Measurements from ENCODE around the gene TPX2.
A peak's percentile ranks its signal among the peaks of the same experiment; 100 is the strongest.

Gene TPX2

DNA sequence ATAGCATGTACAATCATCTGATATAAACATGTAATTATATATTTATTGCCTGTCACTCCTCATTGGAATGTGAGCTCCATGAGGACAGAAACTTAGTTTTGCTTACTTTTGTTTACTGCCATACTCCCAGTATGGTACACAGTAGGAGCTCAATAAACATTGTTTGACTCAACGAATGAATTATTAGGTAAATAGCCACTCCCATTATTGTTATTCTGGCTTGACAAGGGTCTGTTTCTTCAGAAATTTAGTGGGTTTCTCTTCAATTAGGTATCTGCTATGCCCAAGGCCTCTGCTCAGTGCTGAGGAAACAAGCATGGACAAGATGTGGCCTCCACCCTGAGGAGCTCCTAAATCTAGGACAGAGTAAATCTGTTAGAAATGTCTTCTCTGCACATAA, 22.7 kb upstream of the TPX2 start:
- H3K27me3 ChIP-seq: no peaks in the 10 kb centered on the region
- H3K36me3 ChIP-seq: peaks cover 59 to 92% (median 79%) of the 10 kb centered on the region in 11 experiments
- peaks cover 84 to 100% (median 93%) of the 10 kb centered on the region in 10 experiments for H3K4me1 ChIP-seq
- H3K9ac ChIP-seq: peak overlapping the region in 4 of 11 experiments; percentile 8 to 73 (median 28); a peak in 4 of 22 replicates
- no peaks in the 10 kb centered on the region for H3K9me3 ChIP-seq (replicated peaks in 1 of 11)
- H4K20me1 ChIP-seq: peaks cover 3 to 92% (median 65%) of the 10 kb centered on the region in 11 experiments; a peak in 14 of 22 replicates
- peak overlapping the region in 3 of 10 experiments; percentile 12 to 90 (median 75); a peak in 3 of 20 replicates for H3K4me3 ChIP-seq
- H3K27ac ChIP-seq: peak overlapping the region in 2 of 11 experiments; percentile 2 to 30; a peak in 1 of 22 replicates
- no peak for TF ChIP-seq Cebpa-rat (IDR thresholded peaks at IDR 0.05)
- peak overlapping the region; percentile 89 to 99 (median 96) for H3K4me2 ChIP-seq

- Histone ChIP-seq H3K4me1 (peaks cover 84 to 100% (median 93%) of the 10 kb centered on the region in 10 experiments), H3K4me2 (peak overlapping the region; percentile 89 to 99 (median 96)), H3K4me3 (peak overlapping the region in 7 of 10 experiments; percentile 3 to 90 (median 15); a peak in 6 of 20 replicates), H3K9me3 (replicated peaks in 1 of 11) (no peaks in the 10 kb centered on the region), H3K27me3 (no peaks in the 10 kb centered on the region), H3K36me3 (peaks cover 63 to 92% (median 75%) of the 10 kb centered on the region in 11 experiments), H4K20me1 (peaks cover 3 to 86% (median 60%) of the 10 kb centered on the region in 11 experiments; a peak in 14 of 22 replicates), H3K9ac (peak overlapping the region in 7 of 11 experiments; percentile 4 to 73 (median 25); a peak in 8 of 22 replicates), H3K27ac (peak overlapping the region in 5 of 11 experiments; percentile 2 to 37 (median 24); a peak in 3 of 22 replicates)
- no peak for TF ChIP-seq Cebpa-rat (IDR thresholded peaks at IDR 0.05)
Measured at GRCh38 chr20:31716818-31717477, 22.1 kb upstream of the TPX2 start.

GRCh38 chr20:31717478-31718201, 21.4 kb upstream of the TPX2 start:
- H3K4me2 ChIP-seq: peak overlapping the region; percentile 89 to 99 (median 96)
- no peaks in the 10 kb centered on the region for H3K9me3 ChIP-seq (replicated peaks in 1 of 11)
- H4K20me1 ChIP-seq: peaks cover 3 to 79% (median 54%) of the 10 kb centered on the region in 11 experiments; a peak in 14 of 22 replicates
- H3K27ac ChIP-seq: peak overlapping the region in 2 of 11 experiments; percentile 24 to 27; a peak in 2 of 22 replicates
- no peaks in the 10 kb centered on the region for H3K27me3 ChIP-seq
- H3K4me3 ChIP-seq: peak overlapping the region in 8 of 10 experiments; percentile 5 to 90 (median 14); a peak in 9 of 20 replicates
- TF ChIP-seq Cebpa-rat (IDR thresholded peaks at IDR 0.05): no peak
- peaks cover 77 to 94% (median 88%) of the 10 kb centered on the region in 10 experiments for H3K4me1 ChIP-seq
- H3K9ac ChIP-seq: peak overlapping the region in 8 of 11 experiments; percentile 4 to 73 (median 12); a peak in 8 of 22 replicates
- peaks cover 56 to 85% (median 68%) of the 10 kb centered on the region in 11 experiments for H3K36me3 ChIP-seq

DNA sequence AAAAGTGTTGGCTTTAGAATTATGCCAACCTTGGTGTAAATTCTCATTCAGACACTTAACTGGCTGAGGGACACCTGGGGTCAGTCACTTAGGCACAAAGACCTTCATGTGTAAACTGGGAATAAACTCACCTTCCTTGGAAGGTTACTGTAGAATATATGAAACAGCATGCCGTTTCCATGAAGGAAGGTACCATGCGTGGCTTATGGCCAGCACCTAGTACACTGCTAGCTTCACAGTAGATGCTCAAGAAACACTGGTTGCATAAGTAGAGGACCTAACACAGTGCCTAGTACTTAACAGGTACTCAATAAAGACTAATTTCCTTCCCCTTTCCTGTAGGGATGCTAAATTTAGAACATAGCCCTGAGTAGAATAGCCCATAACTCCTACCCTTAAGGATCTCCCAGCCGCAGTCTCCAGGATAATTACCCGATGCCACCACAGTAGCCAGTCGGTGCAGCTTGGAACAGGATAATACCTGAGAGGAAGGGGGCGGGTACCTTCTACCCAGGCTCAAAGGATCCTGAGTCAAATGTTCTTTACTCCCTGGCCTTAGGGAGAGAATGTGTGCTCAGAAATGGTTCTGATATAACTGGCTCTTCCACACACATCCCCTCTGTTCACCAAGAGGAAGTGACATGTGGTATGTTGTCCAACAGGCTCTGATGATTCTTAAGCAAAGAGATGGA, 20.0 kb upstream of the TPX2 start:
- Histone ChIP-seq H3K27me3 (no peaks in the 10 kb centered on the region), H3K9me3 (replicated peaks in 1 of 11) (no peaks in the 10 kb centered on the region), H3K9ac (peak overlapping the region in 9 of 11 experiments; percentile 32 to 98 (median 96); a peak in 15 of 22 replicates), H3K4me3 (peak overlapping the region; percentile 68 to 90 (median 72)), H3K27ac (peak overlapping the region in 8 of 11 experiments; percentile 19 to 100 (median 70); a peak in 14 of 22 replicates), H3K4me1 (peaks cover 63 to 85% (median 74%) of the 10 kb centered on the region in 10 experiments), H3K4me2 (peak overlapping the region; percentile 89 to 99 (median 96)), H4K20me1 (peaks cover 3 to 65% (median 42%) of the 10 kb centered on the region in 11 experiments; a peak in 14 of 22 replicates), H3K36me3 (peaks cover 43 to 71% (median 56%) of the 10 kb centered on the region in 11 experiments)
- TF ChIP-seq Cebpa-rat (IDR thresholded peaks at IDR 0.05): no peak

GRCh38 chr20:31719644-31720485, 19.2 kb upstream of the TPX2 start:
- Histone ChIP-seq H3K27ac (peak overlapping the region in 9 of 11 experiments; percentile 91 to 100 (median 98); a peak in 17 of 22 replicates), H3K4me3 (peak overlapping the region; percentile 68 to 90 (median 72)), H3K36me3 (peaks cover 35 to 64% (median 49%) of the 10 kb centered on the region in 11 experiments), H4K20me1 (peaks cover 3 to 57% (median 40%) of the 10 kb centered on the region in 11 experiments; a peak in 14 of 22 replicates), H3K4me2 (peak overlapping the region; percentile 89 to 99 (median 96)), H3K9me3 (replicated peaks in 1 of 11) (no peaks in the 10 kb centered on the region), H3K9ac (peak overlapping the region; percentile 85 to 98 (median 96)), H3K27me3 (no peaks in the 10 kb centered on the region), H3K4me1 (peaks cover 55 to 80% (median 70%) of the 10 kb centered on the region in 10 experiments)
- TF ChIP-seq Cebpa-rat (IDR thresholded peaks at IDR 0.05): no peak

GRCh38 chr20:31720486-31721407, 18.3 kb upstream of the TPX2 start:
- no peaks in the 10 kb centered on the region for H3K9me3 ChIP-seq (replicated peaks in 1 of 11)
- peak overlapping the region; percentile 91 to 100 (median 97); a peak in 19 of 22 replicates for H3K27ac ChIP-seq
- peaks cover 31 to 55% (median 40%) of the 10 kb centered on the region in 11 experiments for H3K36me3 ChIP-seq
- H3K9ac ChIP-seq: peak overlapping the region; percentile 85 to 98 (median 96)
- H3K4me2 ChIP-seq: peak overlapping the region; percentile 89 to 99 (median 96)
- TF ChIP-seq Cebpa-rat (IDR thresholded peaks at IDR 0.05): no peak
- H4K20me1 ChIP-seq: peaks cover 3 to 48% (median 39%) of the 10 kb centered on the region in 11 experiments; a peak in 14 of 22 replicates
- H3K4me1 ChIP-seq: peaks cover 46 to 71% (median 69%) of the 10 kb centered on the region in 10 experiments
- peak overlapping the region; percentile 68 to 90 (median 72) for H3K4me3 ChIP-seq
- no peaks in the 10 kb centered on the region for H3K27me3 ChIP-seq
